Choroid plexus epithelial cell (primary cell): ENCODE results near the gene KRT83.

ENCODE experiments used
- DNase-seq: peaks from one replicate; pipeline ENCODE4 v3.0.0-alpha.2; 2010; ENCODE audit warnings: low read depth
- H3K4me3 ChIP-seq: 2 replicates; pipeline ENCODE4 v1.5.1; 2011; ENCODE audit warnings: low read depth, mild to moderate bottlenecking, control low read depth, low read length, moderate library complexity
- CTCF ChIP-seq: conservative IDR thresholded peaks from 2 replicates; pipeline ENCODE4 v1.5.1; 2011; ENCODE audit warnings: low read depth, mild to moderate bottlenecking, control low read depth, inconsistent platforms, low read length, moderate library complexity

Gene KRT83

GRCh38 chr12:52268212-52268611 lies 53.0 kb downstream of the KRT83 start:
- DNase-seq: no peak

GRCh38 chr12:52267699-52268098 lies 53.5 kb downstream of the KRT83 start:
- H3K4me3 ChIP-seq: no peak overlapping the region
- TF ChIP-seq CTCF: no peak

More at GRCh38 chr12:52268212-52268611, 53.0 kb downstream of the KRT83 start:
- no peak overlapping the region for H3K4me3 ChIP-seq
- no peak for TF ChIP-seq CTCF

GRCh38 chr12:52267266-52267665 lies 53.9 kb downstream of the KRT83 start:
- TF ChIP-seq CTCF: no peak
- H3K4me3 ChIP-seq: no peak overlapping the region
- DNase-seq: no peak

More at GRCh38 chr12:52267699-52268098, 53.5 kb downstream of the KRT83 start:
- DNase-seq: no peak

- no peak for TF ChIP-seq CTCF
- DNase-seq: no peak
These were observed 54.7 kb downstream of the KRT83 start for GRCh38 chr12:52266514-52266913.

GRCh38 chr12:52264435-52264825 lies 56.8 kb downstream of the KRT83 start:
- DNase-seq: no peak
- TF ChIP-seq CTCF: no peak

More at GRCh38 chr12:52266514-52266913, 54.7 kb downstream of the KRT83 start:
- H3K4me3 ChIP-seq: no peak overlapping the region

More at GRCh38 chr12:52264435-52264825, 56.8 kb downstream of the KRT83 start:
- no peak overlapping the region for H3K4me3 ChIP-seq
